CD4-positive, alpha-beta memory T cell (primary cell): ENCODE data around the gene MAP3K7CL. TPM values are rescaled to one million over a fixed set of nuclear protein-coding genes. Genes with fewer than 3 reads are reported as not detected.

Source experiments
- CTCF ChIA-PET: fragments of 350-600 bp; sonication (Branson Sonifier 250); formaldehyde crosslinking; loops from one replicate; lab custom pipeline; 2021; ENCODE audit warnings: inconsistent platforms; ENCODE audit not compliant: partially characterized antibody; lab: Charles Lee
- POLR2A ChIA-PET: fragments of 350-600 bp; sonication (Branson Sonifier 250); formaldehyde crosslinking; loops from one replicate; lab custom pipeline; 2021; ENCODE audit not compliant: partially characterized antibody; lab: Charles Lee
- DNase-seq, 5 donors: peaks; one replicate each; pipeline versions ENCODE4 v3.0.0 to v3.0.0-alpha.2; 2020 to 2022; ENCODE audit warnings: mixed read lengths in 1 of 5
- H3K27ac ChIP-seq: one replicate; pipeline ENCODE4 v1.7.0; 2013; ENCODE audit warnings: low read depth, low read length
- H3K27me3 ChIP-seq: 2 replicates; pipeline ENCODE4 v1.7.0; 2013; ENCODE audit warnings: mild to moderate bottlenecking, low read length, moderate library complexity; ENCODE audit not compliant: insufficient read depth
- H3K36me3 ChIP-seq: 2 replicates; pipeline ENCODE4 v1.7.0; 2013; ENCODE audit warnings: mild to moderate bottlenecking, low read length, moderate library complexity; ENCODE audit not compliant: insufficient read depth
- H3K4me1 ChIP-seq: 2 replicates; pipeline ENCODE4 v1.7.0; 2013; ENCODE audit warnings: mild to moderate bottlenecking, low read length, moderate library complexity; ENCODE audit not compliant: insufficient read depth
- H3K4me3 ChIP-seq, 2 donors: one replicate each; pipeline ENCODE4 v1.7.0; 2013; ENCODE audit warnings: low read length in 2 of 2, mild to moderate bottlenecking in 1 of 2
- H3K9me3 ChIP-seq, 2 donors: one replicate each; pipeline ENCODE4 v1.7.0; 2013; ENCODE audit warnings: low read length in 2 of 2, control low read depth in 1 of 2; ENCODE audit not compliant: control insufficient read depth in 1 of 2
- H3K27ac Mint-ChIP-seq, 7 donors: one replicate each; pipeline ENCODE4 v1.8.0; 2020 to 2021; ENCODE audit warnings: mixed read lengths in 7 of 7, mild to moderate bottlenecking in 6 of 7, inconsistent platforms in 3 of 7, moderate library complexity in 3 of 7
- H3K27me3 Mint-ChIP-seq, 2 donors: one replicate each; pipeline ENCODE4 v1.8.0; 2020 to 2021; ENCODE audit warnings: mixed read lengths in 2 of 2
- H3K36me3 Mint-ChIP-seq, 2 donors: one replicate each; pipeline ENCODE4 v1.8.0; 2020 to 2021; ENCODE audit warnings: mixed read lengths in 2 of 2, inconsistent platforms in 1 of 2, mild to moderate bottlenecking in 1 of 2
- H3K4me1 Mint-ChIP-seq, 4 donors: one replicate each; pipeline ENCODE4 v1.8.0; 2020 to 2021; ENCODE audit warnings: mixed read lengths in 4 of 4, mild to moderate bottlenecking in 1 of 4
- H3K4me3 Mint-ChIP-seq, 8 donors: one replicate each; pipeline ENCODE4 v1.8.0; 2020 to 2021; ENCODE audit warnings: mixed read lengths in 8 of 8, mild to moderate bottlenecking in 7 of 8, moderate library complexity in 6 of 8, inconsistent platforms in 3 of 8
- H3K9me3 Mint-ChIP-seq, 8 donors: one replicate each; pipeline ENCODE4 v1.8.0; 2020 to 2021; ENCODE audit warnings: mixed read lengths in 8 of 8, mild to moderate bottlenecking in 5 of 8, inconsistent platforms in 3 of 8, moderate library complexity in 1 of 8
- intact Hi-C: fragments of 100-400 bp; cut with micrococcal nuclease; formaldehyde crosslinking; loops from one replicate; pipeline ENCODE4 v1.15.1; 2023
- polyA plus RNA-seq, 2 donors: library from polyadenylated mRNA; unstranded; fragments of 300-500 nt; fragmentation: Illumina TruSeq; gene quantifications; one replicate each; pipeline ENCODE4 v1.2.3, GENCODE V29; 2021
- total RNA-seq, 2 experiments: library from RNA; stranded (reverse); gene quantifications; one replicate each; pipeline ENCODE4 v1.2.3, GENCODE V29; 2021

MAP3K7CL gene
- total and polyA plus RNA-seq, 4 experiments from 2014 or later = 2.8 to 10.3 (median 7.4) TPM

DNA sequence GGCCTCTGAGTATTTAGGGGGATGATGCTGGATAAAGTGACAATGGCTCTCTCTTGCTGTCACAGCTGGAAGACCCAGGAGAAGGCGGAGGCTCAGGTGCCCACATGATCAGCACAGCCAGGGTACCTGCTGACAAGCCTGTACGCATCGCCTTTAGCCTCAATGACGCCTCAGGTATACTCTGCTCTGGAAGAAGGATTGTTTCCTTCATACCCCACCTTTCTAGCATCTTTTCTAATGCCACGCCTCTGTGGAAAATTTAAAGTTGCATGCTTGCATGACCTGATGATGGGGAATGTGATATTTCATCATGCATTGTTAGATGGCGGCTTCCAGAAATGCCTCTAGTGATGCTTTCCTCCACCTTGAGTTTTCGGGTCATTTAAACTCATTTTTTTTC, 2.8 kb downstream of the MAP3K7CL start:
- ChIA-PET CTCF (no interaction called here), POLR2A (no interaction called here)
- Histone ChIP-seq H3K36me3 (no peaks in the 10 kb centered on the region), H3K27me3 (no peaks in the 10 kb centered on the region), H3K4me3 (no peak overlapping the region), H3K9me3 (no peaks in the 10 kb centered on the region), H3K27ac (no peak overlapping the region), H3K4me1 (no peaks in the 10 kb centered on the region)
- peaks cover 2 to 9% of the 10 kb centered on the region in 2 donors for H3K36me3 Mint-ChIP-seq
- intact Hi-C loops = no loop called here
- H3K27me3 Mint-ChIP-seq = no peaks in the 10 kb centered on the region
- DNase-seq = no peak
- no peak overlapping the region for H3K27ac Mint-ChIP-seq
- peaks cover 0 to 4% (median 1%) of the 10 kb centered on the region in 8 donors for H3K9me3 Mint-ChIP-seq
- no peaks in the 10 kb centered on the region for H3K4me1 Mint-ChIP-seq
- H3K4me3 Mint-ChIP-seq = no peak overlapping the region

- Histone ChIP-seq H3K9me3 (no peaks in the 10 kb centered on the region), H3K4me1 (no peaks in the 10 kb centered on the region), H3K27ac (no peak overlapping the region), H3K27me3 (no peaks in the 10 kb centered on the region), H3K4me3 (no peak overlapping the region), H3K36me3 (no peaks in the 10 kb centered on the region)
- H3K4me3 Mint-ChIP-seq = no peak overlapping the region
- ChIA-PET POLR2A (no interaction called here), CTCF (no interaction called here)
- H3K36me3 Mint-ChIP-seq = peaks cover 2 to 9% of the 10 kb centered on the region in 2 donors
- peaks cover 0 to 4% (median 1%) of the 10 kb centered on the region in 8 donors for H3K9me3 Mint-ChIP-seq
- intact Hi-C loops = no loop called here
- no peaks in the 10 kb centered on the region for H3K27me3 Mint-ChIP-seq
- H3K4me1 Mint-ChIP-seq = no peaks in the 10 kb centered on the region
- no peak overlapping the region for H3K27ac Mint-ChIP-seq
- no peak for DNase-seq
These were observed 3.4 kb downstream of the MAP3K7CL start for GRCh38 chr21:29133796-29134195.

DNA sequence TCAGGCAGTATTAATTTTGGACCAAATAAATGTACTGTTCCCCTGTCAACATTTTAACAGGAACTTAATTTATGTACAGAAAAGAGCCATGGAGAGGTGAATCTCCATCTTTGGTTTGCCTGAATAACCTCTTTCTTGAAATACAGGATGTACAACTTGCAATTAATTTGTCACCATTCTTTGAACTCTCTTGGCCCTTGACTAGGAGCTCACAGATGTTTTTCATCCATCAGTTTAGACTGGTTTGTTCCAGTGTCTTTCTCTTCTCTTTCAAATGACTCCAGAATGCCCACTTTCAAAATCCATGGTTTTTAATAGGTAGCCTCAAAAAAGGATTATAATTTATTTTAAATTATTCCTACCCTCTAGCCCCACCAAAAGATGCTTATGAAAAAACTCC, 5.0 kb downstream of the MAP3K7CL start:
- ChIA-PET CTCF (interaction anchor here (0.7 to 1.3 kb wide), 2 partner anchors 9 to 29 kb away, joined by 3 read pairs; no protein-coding TSS in a partner anchor), POLR2A (no interaction called here)
- no peaks in the 10 kb centered on the region for H3K9me3 ChIP-seq
- no peak for DNase-seq
- Mint-ChIP-seq H3K36me3 (peaks cover 2 to 9% of the 10 kb centered on the region in 2 donors), H3K9me3 (no peaks in the 10 kb centered on the region), H3K4me3 (no peak overlapping the region), H3K27ac (no peak overlapping the region), H3K27me3 (no peaks in the 10 kb centered on the region), H3K4me1 (no peaks in the 10 kb centered on the region)
- no peaks in the 10 kb centered on the region for H3K27me3 ChIP-seq
- H3K4me1 ChIP-seq = no peaks in the 10 kb centered on the region
- H3K27ac ChIP-seq = no peak overlapping the region
- H3K36me3 ChIP-seq = no peaks in the 10 kb centered on the region
- intact Hi-C loops = no loop called here
- H3K4me3 ChIP-seq = no peak overlapping the region

DNA sequence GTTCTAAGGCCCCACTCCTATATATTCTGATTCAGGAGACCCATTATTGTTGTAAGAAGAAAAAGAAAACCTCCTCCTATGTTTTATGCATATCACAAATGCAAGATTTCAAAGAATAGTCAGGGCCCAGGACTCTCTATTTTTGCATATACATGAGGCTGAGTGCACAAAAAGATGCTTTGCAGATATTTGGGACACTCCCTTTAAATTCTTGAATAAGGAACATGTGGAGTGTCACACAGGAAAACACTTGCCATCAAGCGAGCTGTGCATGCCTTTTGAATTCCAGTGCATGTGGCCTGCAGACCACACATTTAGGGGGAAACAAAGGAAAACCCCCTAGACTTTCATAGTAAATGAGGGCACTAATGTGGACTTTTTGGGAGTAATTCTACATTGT, 5.6 kb downstream of the MAP3K7CL start:
- no peaks in the 10 kb centered on the region for H3K27me3 Mint-ChIP-seq
- Histone ChIP-seq H3K4me3 (no peak overlapping the region), H3K9me3 (no peaks in the 10 kb centered on the region), H3K27me3 (no peaks in the 10 kb centered on the region), H3K27ac (no peak overlapping the region), H3K36me3 (no peaks in the 10 kb centered on the region), H3K4me1 (no peaks in the 10 kb centered on the region)
- no peak overlapping the region for H3K27ac Mint-ChIP-seq
- intact Hi-C loops = no loop called here
- DNase-seq = no peak
- no peaks in the 10 kb centered on the region for H3K4me1 Mint-ChIP-seq
- no peak overlapping the region for H3K4me3 Mint-ChIP-seq
- ChIA-PET CTCF (interaction anchor here (1.3 kb wide), 1 partner anchor 8 kb away, joined by 3 read pairs; no protein-coding TSS in a partner anchor), POLR2A (no interaction called here)
- H3K9me3 Mint-ChIP-seq = no peaks in the 10 kb centered on the region
- H3K36me3 Mint-ChIP-seq = peaks cover 2 to 9% of the 10 kb centered on the region in 2 donors

GRCh38 chr21:29144736-29145353, 14.4 kb downstream of the MAP3K7CL start:
- Histone ChIP-seq H3K4me1 (no peaks in the 10 kb centered on the region), H3K9me3 (no peaks in the 10 kb centered on the region), H3K27me3 (no peaks in the 10 kb centered on the region), H3K4me3 (no peak overlapping the region), H3K27ac (no peak overlapping the region), H3K36me3 (no peaks in the 10 kb centered on the region)
- no peak for DNase-seq
- ChIA-PET CTCF (interaction anchor here (1.1 to 1.5 kb wide), 3 partner anchors 9 to 155 kb away, joined by 3 to 4 read pairs (median 3); no protein-coding TSS in a partner anchor), POLR2A (no interaction called here)
- Mint-ChIP-seq H3K27ac (no peak overlapping the region), H3K9me3 (no peaks in the 10 kb centered on the region), H3K4me3 (no peak overlapping the region), H3K4me1 (no peaks in the 10 kb centered on the region), H3K36me3 (peaks cover 0 to 3% of the 10 kb centered on the region in 2 donors), H3K27me3 (no peaks in the 10 kb centered on the region)
- intact Hi-C loops = no loop called here

GRCh38 chr21:29145354-29145782, 14.9 kb downstream of the MAP3K7CL start:
- DNase-seq = no peak
- Histone ChIP-seq H3K27me3 (no peaks in the 10 kb centered on the region), H3K4me1 (no peaks in the 10 kb centered on the region), H3K9me3 (no peaks in the 10 kb centered on the region), H3K27ac (no peak overlapping the region), H3K4me3 (no peak overlapping the region), H3K36me3 (no peaks in the 10 kb centered on the region)
- CTCF ChIA-PET = interaction anchor here (1.1 to 1.5 kb wide), 3 partner anchors 9 to 154 kb away, joined by 3 to 4 read pairs (median 3); no protein-coding TSS in a partner anchor
- no peaks in the 10 kb centered on the region for H3K9me3 Mint-ChIP-seq
- no peak overlapping the region for H3K4me3 Mint-ChIP-seq
- H3K4me1 Mint-ChIP-seq = no peaks in the 10 kb centered on the region
- POLR2A ChIA-PET = no interaction called here
- peaks cover 0 to 7% of the 10 kb centered on the region in 2 donors for H3K36me3 Mint-ChIP-seq
- H3K27me3 Mint-ChIP-seq = no peaks in the 10 kb centered on the region
- H3K27ac Mint-ChIP-seq = no peak overlapping the region
- intact Hi-C loops = no loop called here

- POLR2A ChIA-PET = no interaction called here
- DNase-seq = no peak
- H3K9me3 ChIP-seq = no peaks in the 10 kb centered on the region
- H3K4me1 Mint-ChIP-seq = no peaks in the 10 kb centered on the region
- H3K27ac Mint-ChIP-seq = no peak overlapping the region
- peaks cover 0 to 9% of the 10 kb centered on the region in 2 donors for H3K36me3 Mint-ChIP-seq
- intact Hi-C loops = no loop called here
- no peaks in the 10 kb centered on the region for H3K36me3 ChIP-seq
- H3K4me3 Mint-ChIP-seq = no peak overlapping the region
- no peaks in the 10 kb centered on the region for H3K27me3 Mint-ChIP-seq
- H3K27ac ChIP-seq = no peak overlapping the region
- H3K4me1 ChIP-seq = no peaks in the 10 kb centered on the region
- CTCF ChIA-PET = no interaction called here
- no peak overlapping the region for H3K4me3 ChIP-seq
- H3K9me3 Mint-ChIP-seq = no peaks in the 10 kb centered on the region
- H3K27me3 ChIP-seq = no peaks in the 10 kb centered on the region
These were observed 15.5 kb downstream of the MAP3K7CL start for GRCh38 chr21:29145852-29146453.
